ENCODE data around the gene NKTR. TPM values are rescaled to one million over a fixed set of nuclear protein-coding genes. Genes with fewer than 3 reads are reported as not detected.

The NKTR gene
- total RNA-seq, 1 experiment from 2014 or later = 89.3 TPM

DNA sequence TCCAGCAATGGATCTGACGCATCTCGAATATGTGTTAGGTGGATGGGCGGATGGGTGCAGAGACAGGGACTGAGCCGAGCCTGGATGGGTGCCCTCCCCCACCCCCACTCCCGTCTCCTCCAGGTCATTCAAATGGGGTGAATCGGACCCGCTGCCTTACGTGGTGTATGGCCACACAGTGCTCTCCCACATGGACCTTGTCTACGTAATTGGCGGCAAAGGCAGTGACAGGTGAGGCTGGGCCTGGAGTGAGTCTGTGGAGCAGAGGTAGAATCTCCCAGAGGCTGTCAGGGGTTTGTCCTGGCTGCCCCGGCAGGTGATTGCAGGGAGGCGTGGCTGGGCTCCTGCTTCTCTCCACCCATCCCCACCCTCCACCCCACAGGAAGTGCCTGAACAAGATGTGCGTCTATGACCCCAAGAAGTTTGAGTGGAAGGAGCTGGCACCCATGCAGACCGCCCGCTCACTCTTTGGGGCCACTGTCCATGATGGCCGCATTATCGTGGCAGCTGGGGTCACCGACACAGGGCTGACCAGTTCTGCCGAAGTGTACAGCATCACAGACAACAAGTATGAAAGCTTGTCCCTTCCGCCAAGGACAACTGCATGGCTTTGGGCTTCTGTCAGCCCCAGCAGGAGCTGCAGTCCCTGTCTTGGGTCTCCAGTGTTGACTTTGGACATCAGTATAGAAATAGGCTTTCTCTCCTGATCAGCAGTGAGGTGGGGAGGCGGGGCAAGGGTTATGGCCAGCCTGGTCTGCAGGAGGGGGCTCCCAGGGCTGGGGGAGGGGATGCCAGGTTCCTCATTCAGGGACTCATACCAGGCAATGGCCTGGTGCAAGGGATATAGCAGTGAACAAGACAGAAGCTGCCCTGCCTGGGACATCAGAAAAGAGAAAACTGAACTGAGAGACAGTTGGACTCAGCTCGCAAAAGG, 88.3 kb downstream of the NKTR start (continued):
- TF ChIP-seq ZNF219 (CRISPR knock-in tag; IDR thresholded peaks at IDR 0.05; ENCODE audit: borderline replicate concordance) = no peak
- TF ChIP-seq, protein P1, sequence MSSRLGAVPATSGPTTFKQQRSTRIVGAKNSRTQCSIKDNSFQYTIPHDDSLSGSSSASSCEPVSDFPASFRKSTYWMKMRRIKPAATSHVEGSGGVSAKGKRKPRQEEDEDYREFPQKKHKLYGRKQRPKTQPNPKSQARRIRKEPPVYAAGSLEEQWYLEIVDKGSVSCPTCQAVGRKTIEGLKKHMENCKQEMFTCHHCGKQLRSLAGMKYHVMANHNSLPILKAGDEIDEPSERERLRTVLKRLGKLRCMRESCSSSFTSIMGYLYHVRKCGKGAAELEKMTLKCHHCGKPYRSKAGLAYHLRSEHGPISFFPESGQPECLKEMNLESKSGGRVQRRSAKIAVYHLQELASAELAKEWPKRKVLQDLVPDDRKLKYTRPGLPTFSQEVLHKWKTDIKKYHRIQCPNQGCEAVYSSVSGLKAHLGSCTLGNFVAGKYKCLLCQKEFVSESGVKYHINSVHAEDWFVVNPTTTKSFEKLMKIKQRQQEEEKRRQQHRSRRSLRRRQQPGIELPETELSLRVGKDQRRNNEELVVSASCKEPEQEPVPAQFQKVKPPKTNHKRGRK (CRISPR knock-in tag; IDR thresholded peaks at IDR 0.05; ENCODE audit: borderline replicate concordance) = no peak
- TF ChIP-seq, protein P2, sequence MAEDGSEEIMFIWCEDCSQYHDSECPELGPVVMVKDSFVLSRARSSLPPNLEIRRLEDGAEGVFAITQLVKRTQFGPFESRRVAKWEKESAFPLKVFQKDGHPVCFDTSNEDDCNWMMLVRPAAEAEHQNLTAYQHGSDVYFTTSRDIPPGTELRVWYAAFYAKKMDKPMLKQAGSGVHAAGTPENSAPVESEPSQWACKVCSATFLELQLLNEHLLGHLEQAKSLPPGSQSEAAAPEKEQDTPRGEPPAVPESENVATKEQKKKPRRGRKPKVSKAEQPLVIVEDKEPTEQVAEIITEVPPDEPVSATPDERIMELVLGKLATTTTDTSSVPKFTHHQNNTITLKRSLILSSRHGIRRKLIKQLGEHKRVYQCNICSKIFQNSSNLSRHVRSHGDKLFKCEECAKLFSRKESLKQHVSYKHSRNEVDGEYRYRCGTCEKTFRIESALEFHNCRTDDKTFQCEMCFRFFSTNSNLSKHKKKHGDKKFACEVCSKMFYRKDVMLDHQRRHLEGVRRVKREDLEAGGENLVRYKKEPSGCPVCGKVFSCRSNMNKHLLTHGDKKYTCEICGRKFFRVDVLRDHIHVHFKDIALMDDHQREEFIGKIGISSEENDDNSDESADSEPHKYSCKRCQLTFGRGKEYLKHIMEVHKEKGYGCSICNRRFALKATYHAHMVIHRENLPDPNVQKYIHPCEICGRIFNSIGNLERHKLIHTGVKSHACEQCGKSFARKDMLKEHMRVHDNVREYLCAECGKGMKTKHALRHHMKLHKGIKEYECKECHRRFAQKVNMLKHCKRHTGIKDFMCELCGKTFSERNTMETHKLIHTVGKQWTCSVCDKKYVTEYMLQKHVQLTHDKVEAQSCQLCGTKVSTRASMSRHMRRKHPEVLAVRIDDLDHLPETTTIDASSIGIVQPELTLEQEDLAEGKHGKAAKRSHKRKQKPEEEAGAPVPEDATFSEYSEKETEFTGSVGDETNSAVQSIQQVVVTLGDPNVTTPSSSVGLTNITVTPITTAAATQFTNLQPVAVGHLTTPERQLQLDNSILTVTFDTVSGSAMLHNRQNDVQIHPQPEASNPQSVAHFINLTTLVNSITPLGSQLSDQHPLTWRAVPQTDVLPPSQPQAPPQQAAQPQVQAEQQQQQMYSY (CRISPR knock-in tag; IDR thresholded peaks at IDR 0.05) = no peak
- TF ChIP-seq, protein P3, sequence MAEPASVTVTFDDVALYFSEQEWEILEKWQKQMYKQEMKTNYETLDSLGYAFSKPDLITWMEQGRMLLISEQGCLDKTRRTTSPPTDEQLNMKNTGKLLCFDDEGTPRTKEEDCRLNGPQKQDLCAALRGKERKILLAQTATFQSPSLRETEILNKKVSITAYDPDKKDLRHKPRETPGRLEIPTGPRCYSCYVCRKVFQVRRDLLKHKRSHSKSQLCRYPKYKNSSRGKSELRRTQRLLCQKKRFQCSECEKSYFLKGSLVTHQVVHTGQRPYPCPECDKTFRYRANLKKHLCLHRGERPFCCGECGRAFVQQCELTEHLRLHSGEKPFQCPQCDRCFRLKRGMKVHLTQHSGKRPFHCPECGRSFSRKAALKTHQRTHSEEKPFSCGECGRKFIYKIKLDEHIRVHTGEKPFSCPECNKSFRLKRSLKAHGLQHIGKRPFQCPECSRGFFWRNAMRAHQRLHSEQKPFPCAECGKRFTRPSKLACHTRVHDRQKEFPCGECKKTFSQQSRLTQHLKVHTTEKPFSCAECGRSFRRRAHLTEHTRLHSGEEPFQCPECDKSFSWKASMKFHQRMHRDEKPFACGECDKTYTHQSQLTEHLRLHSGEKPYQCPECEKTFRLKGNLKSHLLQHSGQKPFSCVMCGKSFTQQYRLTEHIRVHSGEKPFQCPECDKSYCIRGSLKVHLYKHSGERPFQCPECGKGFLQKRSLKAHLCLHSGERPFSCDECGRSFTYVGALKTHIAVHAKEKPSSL (CRISPR knock-in tag; conservative IDR thresholded peaks at IDR 0.05) = no peak

DNA sequence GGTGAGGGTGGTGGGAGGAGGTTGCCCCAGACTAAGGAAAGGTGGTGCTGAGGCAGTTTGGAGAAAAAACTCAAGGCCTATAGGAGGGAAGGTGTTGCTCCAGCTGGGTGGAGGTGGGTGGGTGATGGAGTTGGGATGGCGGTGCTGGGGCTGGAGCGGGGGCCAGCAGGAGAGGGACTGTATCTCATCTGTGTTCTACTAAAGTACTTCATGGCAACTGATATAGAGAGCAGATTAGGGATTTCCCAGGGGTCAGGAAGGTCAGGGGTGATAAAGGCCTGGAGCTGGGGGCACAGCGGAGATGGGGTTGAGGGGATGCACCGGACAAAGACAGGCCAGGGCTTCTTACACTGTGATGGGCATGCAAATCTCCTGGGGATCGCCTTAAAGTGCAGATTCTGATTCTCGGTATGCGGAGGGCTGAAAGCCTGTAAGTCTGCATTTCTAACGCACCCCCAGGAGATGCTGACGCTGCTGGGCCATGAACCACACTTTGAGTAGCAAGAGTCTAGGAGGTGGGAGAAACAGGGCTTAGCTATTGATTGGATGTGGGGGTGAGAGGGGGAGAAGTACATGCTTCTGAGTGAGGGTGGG, 89.0 kb downstream of the NKTR start:
- no peak overlapping the region for H3K4me3 Mint-ChIP-seq
- ATAC-seq (no peak), DNase-seq (ENCODE audit: low spot score) (no peak)
- TF ChIP-seq, protein P4, sequence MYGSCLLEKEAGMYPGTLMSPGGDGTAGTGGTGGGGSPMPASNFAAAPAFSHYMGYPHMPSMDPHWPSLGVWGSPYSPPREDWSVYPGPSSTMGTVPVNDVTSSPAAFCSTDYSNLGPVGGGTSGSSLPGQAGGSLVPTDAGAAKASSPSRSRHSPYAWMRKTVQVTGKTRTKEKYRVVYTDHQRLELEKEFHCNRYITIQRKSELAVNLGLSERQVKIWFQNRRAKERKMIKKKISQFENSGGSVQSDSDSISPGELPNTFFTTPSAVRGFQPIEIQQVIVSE (CRISPR knock-in tag; IDR thresholded peaks at IDR 0.05; ENCODE audit: borderline replicate concordance) = no peak
- TF ChIP-seq FOXP1 (CRISPR knock-in tag; IDR thresholded peaks at IDR 0.05; ENCODE audit: borderline replicate concordance) = no peak
- TF ChIP-seq ZBTB21 (CRISPR knock-in tag; IDR thresholded peaks at IDR 0.05; ENCODE audit: borderline replicate concordance) = no peak
- TF ChIP-seq, protein P1 (CRISPR knock-in tag; IDR thresholded peaks at IDR 0.05; ENCODE audit: borderline replicate concordance) = no peak
- TF ChIP-seq EMX1 (CRISPR knock-in tag; IDR thresholded peaks at IDR 0.05) = no peak
- TF ChIP-seq, protein P5, sequence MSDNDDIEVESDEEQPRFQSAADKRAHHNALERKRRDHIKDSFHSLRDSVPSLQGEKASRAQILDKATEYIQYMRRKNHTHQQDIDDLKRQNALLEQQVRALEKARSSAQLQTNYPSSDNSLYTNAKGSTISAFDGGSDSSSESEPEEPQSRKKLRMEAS (CRISPR knock-in tag; IDR thresholded peaks at IDR 0.05) = no peak
- TF ChIP-seq NFE2L1 (CRISPR knock-in tag; IDR thresholded peaks at IDR 0.05) = no peak
- no peak for TF ChIP-seq IRF2 (CRISPR knock-in tag; IDR thresholded peaks at IDR 0.05; ENCODE audit: borderline replicate concordance, low read depth)
- TF ChIP-seq JAZF1 (CRISPR knock-in tag; IDR thresholded peaks at IDR 0.05) = no peak
- TF ChIP-seq GRHL2 (CRISPR knock-in tag; IDR thresholded peaks at IDR 0.05; ENCODE audit: insufficient replicate concordance, severe bottlenecking) = no peak
- TF ChIP-seq, protein P6, sequence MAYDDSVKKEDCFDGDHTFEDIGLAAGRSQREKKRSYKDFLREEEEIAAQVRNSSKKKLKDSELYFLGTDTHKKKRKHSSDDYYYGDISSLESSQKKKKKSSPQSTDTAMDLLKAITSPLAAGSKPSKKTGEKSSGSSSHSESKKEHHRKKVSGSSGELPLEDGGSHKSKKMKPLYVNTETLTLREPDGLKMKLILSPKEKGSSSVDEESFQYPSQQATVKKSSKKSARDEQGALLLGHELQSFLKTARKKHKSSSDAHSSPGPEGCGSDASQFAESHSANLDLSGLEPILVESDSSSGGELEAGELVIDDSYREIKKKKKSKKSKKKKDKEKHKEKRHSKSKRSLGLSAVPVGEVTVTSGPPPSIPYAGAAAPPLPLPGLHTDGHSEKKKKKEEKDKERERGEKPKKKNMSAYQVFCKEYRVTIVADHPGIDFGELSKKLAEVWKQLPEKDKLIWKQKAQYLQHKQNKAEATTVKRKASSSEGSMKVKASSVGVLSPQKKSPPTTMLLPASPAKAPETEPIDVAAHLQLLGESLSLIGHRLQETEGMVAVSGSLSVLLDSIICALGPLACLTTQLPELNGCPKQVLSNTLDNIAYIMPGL (CRISPR knock-in tag; IDR thresholded peaks at IDR 0.05) = no peak
- TF ChIP-seq ELF4 (CRISPR knock-in tag; IDR thresholded peaks at IDR 0.05; ENCODE audit: low read depth) = no peak
- TF ChIP-seq ZNF423 (CRISPR knock-in tag; IDR thresholded peaks at IDR 0.05) = no peak
- CTCF ChIA-PET = interaction anchor here (1.3 kb wide), 1 partner anchor 55 kb away, joined by 4 read pairs; no protein-coding TSS in a partner anchor
- peaks cover 18% of the 10 kb centered on the region for H3K4me1 Mint-ChIP-seq
- H3K27ac Mint-ChIP-seq = no peak overlapping the region
- H3K36me3 Mint-ChIP-seq = no peaks in the 10 kb centered on the region
- H3K27me3 Mint-ChIP-seq (ENCODE audit: low read depth) = peaks cover 3% of the 10 kb centered on the region
- POLR2A ChIA-PET = interaction anchor here (1.0 kb wide), 1 partner anchor 98 kb away, joined by 3 read pairs; no protein-coding TSS in a partner anchor
- H3K9me3 Mint-ChIP-seq = no peaks in the 10 kb centered on the region
